Endodermal cell (in vitro differentiated cells): ENCODE results near the gene SOX1. TPM values are rescaled to one million over a fixed set of nuclear protein-coding genes. Genes with fewer than 3 reads are reported as not detected.

Source experiments
- DNase-seq: peaks from one replicate; pipeline ENCODE4 v3.0.0-alpha.2; 2017
- H3K27ac ChIP-seq: 2 replicates; pipeline ENCODE4 v1.5.1; 2013; ENCODE audit warnings: mild to moderate bottlenecking, low read depth, low read length, moderate library complexity
- H3K27me3 ChIP-seq: 2 replicates; pipeline ENCODE4 v1.6.1; 2013; ENCODE audit warnings: mild to moderate bottlenecking, low read length, moderate library complexity; ENCODE audit not compliant: insufficient read depth, control insufficient read depth, poor library complexity, severe bottlenecking
- H3K36me3 ChIP-seq: 2 replicates; pipeline ENCODE4 v1.7.0; 2013; ENCODE audit warnings: mild to moderate bottlenecking, low read length, moderate library complexity; ENCODE audit not compliant: control insufficient read depth, insufficient read depth
- H3K4me1 ChIP-seq: one replicate; pipeline ENCODE4 v1.7.0; 2013; ENCODE audit warnings: low read length; ENCODE audit not compliant: control insufficient read depth, insufficient read depth
- H3K4me3 ChIP-seq: 2 replicates; pipeline ENCODE4 v1.5.1; 2013; ENCODE audit warnings: mild to moderate bottlenecking, low read length, moderate library complexity
- H3K9ac ChIP-seq: 2 replicates; pipeline ENCODE4 v1.6.1; 2013; ENCODE audit warnings: mild to moderate bottlenecking, low read length, moderate library complexity; ENCODE audit not compliant: poor library complexity, severe bottlenecking; ENCODE audit errors: extremely low read depth
- H3K9me3 ChIP-seq: 2 replicates; pipeline ENCODE4 v1.6.1; 2013; ENCODE audit warnings: mild to moderate bottlenecking, low read length, moderate library complexity; ENCODE audit not compliant: control insufficient read depth
- H3K27ac Mint-ChIP-seq: 2 replicates; pipeline ENCODE4 v1.8.0; 2020; ENCODE audit warnings: mixed read lengths
- H3K27me3 Mint-ChIP-seq: 2 replicates; pipeline ENCODE4 v1.8.0; 2021; ENCODE audit warnings: mild to moderate bottlenecking, mixed read lengths; ENCODE audit not compliant: insufficient read depth
- H3K36me3 Mint-ChIP-seq: 2 replicates; pipeline ENCODE4 v1.8.0; 2020; ENCODE audit warnings: low read depth, mixed read lengths
- H3K4me1 Mint-ChIP-seq: 2 replicates; pipeline ENCODE4 v1.8.0; 2020; ENCODE audit warnings: mixed read lengths
- H3K4me3 Mint-ChIP-seq: 2 replicates; pipeline ENCODE4 v1.8.0; 2020; ENCODE audit warnings: mild to moderate bottlenecking, moderate library complexity, mixed read lengths
- H3K9me3 Mint-ChIP-seq: 2 replicates; pipeline ENCODE4 v1.8.0; 2020; ENCODE audit warnings: mild to moderate bottlenecking, mixed read lengths
- CTCF ChIP-seq: fragments of 200-600 bp; sonication (generic); conservative IDR thresholded peaks from 2 replicates; pipeline ENCODE4 v1.5.0; 2021; ENCODE audit warnings: antibody characterized with exemption, mild to moderate bottlenecking
- WGBS, 2 experiments: methylation state at CpG; one replicate each; pipeline versions ENCODE4 v1.1.5 to v1.1.7; 2013; ENCODE audit warnings: missing lambda C conversion rate in 2 of 2, mixed read lengths in 1 of 2; ENCODE audit not compliant: insufficient coverage in 1 of 2, insufficient read length in 1 of 2; 5-methylcytosine and 5-hydroxymethylcytosine counted together
- total RNA-seq, 2 donors: library from RNA; stranded (reverse); fragmentation: NEBNext Ultra II Directional in 1 of 2; extraction: Animal tissue kit (Norgen Biotek cat#: 25700) in 1 of 2; gene quantifications; 2 replicates in 1 of 2; 3 replicates in 1 of 2; pipeline ENCODE4 v1.2.1, GENCODE V29; 2021

Gene SOX1
- total RNA-seq, 2 donors from 2014 or later: not detected

DNA sequence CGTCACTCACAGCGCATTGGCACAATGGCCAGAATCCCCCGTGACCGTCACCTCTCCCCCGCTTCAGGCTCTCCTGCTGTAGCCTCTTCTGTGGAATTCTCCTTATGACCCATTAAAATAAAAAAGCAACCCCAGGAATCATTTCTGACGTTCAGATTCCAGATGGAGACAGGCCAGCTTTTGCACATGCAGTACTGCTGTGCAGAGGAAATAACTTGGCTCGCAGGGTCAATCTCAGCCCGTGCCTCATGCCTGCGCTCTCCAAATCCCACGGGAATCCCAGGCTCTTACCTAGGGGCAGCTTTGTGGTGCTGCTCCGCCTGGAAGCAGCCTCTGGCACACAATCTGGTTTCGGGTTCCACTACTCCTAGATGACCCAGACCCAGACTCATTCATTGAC lies 32.7 kb upstream of the SOX1 start:
- H3K36me3 Mint-ChIP-seq: no peaks in the 10 kb centered on the region
- DNase-seq: no peak
- no peak overlapping the region for H3K27ac Mint-ChIP-seq
- peaks cover 36% of the 10 kb centered on the region for H3K27me3 Mint-ChIP-seq
- H3K27me3 ChIP-seq: no peaks in the 10 kb centered on the region
- no peak overlapping the region for H3K9ac ChIP-seq
- H3K4me1 ChIP-seq: no peaks in the 10 kb centered on the region
- H3K4me1 Mint-ChIP-seq: no peaks in the 10 kb centered on the region
- no peak overlapping the region for H3K4me3 ChIP-seq
- no peaks in the 10 kb centered on the region for H3K36me3 ChIP-seq
- no peak overlapping the region for H3K4me3 Mint-ChIP-seq
- TF ChIP-seq CTCF: no peak
- 90 to 92% methylated on average over 7 to 12 of the region's 12 CpGs for WGBS, 2 experiments
- no peak overlapping the region for H3K27ac ChIP-seq
- H3K9me3 ChIP-seq: no peaks in the 10 kb centered on the region
- H3K9me3 Mint-ChIP-seq: no peaks in the 10 kb centered on the region

DNA sequence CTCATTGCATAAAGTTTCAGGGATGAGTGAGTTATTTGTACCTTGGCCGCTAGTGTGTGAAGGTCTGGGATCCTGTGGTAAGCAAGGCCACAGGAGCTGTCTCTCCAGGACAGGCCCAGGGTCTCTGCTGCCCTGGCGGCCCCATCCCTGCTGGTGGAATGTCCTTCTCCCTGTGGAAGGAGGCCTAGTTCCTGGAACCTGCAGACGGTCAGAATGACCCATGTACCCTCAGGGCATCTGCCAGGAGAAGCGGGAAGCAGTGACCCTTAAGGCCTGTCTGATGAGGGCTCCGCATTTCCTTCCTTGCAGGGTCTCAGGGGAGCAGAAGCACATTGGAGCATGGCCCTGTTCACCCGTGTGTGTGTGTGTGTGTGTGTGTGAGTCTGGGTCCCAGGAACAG lies 32.1 kb upstream of the SOX1 start:
- H3K9me3 ChIP-seq: no peaks in the 10 kb centered on the region
- H3K27ac ChIP-seq: no peak overlapping the region
- H3K27ac Mint-ChIP-seq: no peak overlapping the region
- H3K9me3 Mint-ChIP-seq: no peaks in the 10 kb centered on the region
- no peak overlapping the region for H3K4me3 ChIP-seq
- no peak overlapping the region for H3K4me3 Mint-ChIP-seq
- H3K4me1 ChIP-seq: no peaks in the 10 kb centered on the region
- H3K27me3 ChIP-seq: no peaks in the 10 kb centered on the region
- WGBS, 2 experiments: 79% methylated on average over 6 of the region's 6 CpGs; no CpG with 5 or more reads in 1 of the 2 experiments
- no peaks in the 10 kb centered on the region for H3K36me3 Mint-ChIP-seq
- no peaks in the 10 kb centered on the region for H3K4me1 Mint-ChIP-seq
- DNase-seq: no peak
- TF ChIP-seq CTCF: no peak
- H3K9ac ChIP-seq: no peak overlapping the region
- peaks cover 38% of the 10 kb centered on the region for H3K27me3 Mint-ChIP-seq
- H3K36me3 ChIP-seq: no peaks in the 10 kb centered on the region

DNA sequence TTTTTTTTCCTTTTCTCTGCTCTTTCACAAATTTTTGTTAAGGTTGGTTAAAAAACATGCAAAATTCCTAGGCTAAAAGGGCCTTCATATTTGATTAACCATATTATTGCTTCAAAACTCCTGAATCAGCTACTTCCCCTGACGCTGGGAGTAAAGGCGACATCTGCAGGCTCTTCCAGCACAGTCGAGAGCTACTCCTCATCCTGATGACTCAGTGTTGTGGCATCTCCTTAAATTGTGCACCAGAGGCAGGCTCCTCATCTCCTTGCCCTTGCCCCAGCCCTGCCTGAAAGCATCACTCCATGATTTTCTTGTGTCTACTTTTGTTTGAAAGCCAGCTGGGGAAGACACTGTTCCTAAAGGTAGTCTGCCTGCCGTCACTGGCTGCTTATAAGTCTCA lies 24.5 kb upstream of the SOX1 start:
- DNase-seq: peak; percentile 60
- WGBS, 2 experiments: 64 to 74% methylated on average over 4 of the region's 4 CpGs
- no peak overlapping the region for H3K4me3 ChIP-seq
- peaks cover 18% of the 10 kb centered on the region for H3K27me3 ChIP-seq
- Mint-ChIP-seq H3K27ac (no peak overlapping the region), H3K4me3 (no peak overlapping the region), H3K27me3 (peaks cover 72% of the 10 kb centered on the region), H3K9me3 (peaks cover 28% of the 10 kb centered on the region), H3K36me3 (no peaks in the 10 kb centered on the region), H3K4me1 (peaks cover 3% of the 10 kb centered on the region)
- peaks cover 13% of the 10 kb centered on the region for H3K9me3 ChIP-seq
- no peak overlapping the region for H3K27ac ChIP-seq
- no peak for TF ChIP-seq CTCF
- no peak overlapping the region for H3K9ac ChIP-seq
- no peaks in the 10 kb centered on the region for H3K36me3 ChIP-seq
- no peaks in the 10 kb centered on the region for H3K4me1 ChIP-seq
